DND-41 (cell line): Measurements from ENCODE around the gene MTHFD1.

ENCODE experiments used
- ATAC-seq: fragments of 200-7000 bp; cut with Tn5 transposase; 3 replicates; pipeline ENCODE4 v1.9.1; 2021; ENCODE audit warnings: low read depth; ENCODE audit not compliant: insufficient read depth
- DNase-seq: peaks from one replicate; pipeline ENCODE4 v3.0.0-alpha.2; 2020
- H2AFZ ChIP-seq: 2 replicates; pipeline ENCODE4 v1.6.0; 2012; ENCODE audit warnings: low read depth, low read length
- H3K27ac ChIP-seq: 2 replicates; pipeline ENCODE4 v1.5.1; 2012; ENCODE audit warnings: low read length, inconsistent platforms
- H3K27me3 ChIP-seq: fragments of 200-600 bp; sonication (generic); 2 replicates; pipeline ENCODE4 v1.6.0; 2012; ENCODE audit warnings: low read length, mild to moderate bottlenecking, inconsistent platforms; ENCODE audit not compliant: insufficient read depth, poor library complexity
- H3K36me3 ChIP-seq: 2 replicates; pipeline ENCODE4 v1.5.1; 2012; ENCODE audit warnings: low read length, inconsistent platforms; ENCODE audit not compliant: insufficient read depth
- H3K4me1 ChIP-seq: 2 replicates; pipeline ENCODE4 v1.5.1; 2012; ENCODE audit warnings: mild to moderate bottlenecking, low read length; ENCODE audit not compliant: insufficient read depth
- H3K4me2 ChIP-seq: 2 replicates; pipeline ENCODE4 v1.6.0; 2012; ENCODE audit warnings: mild to moderate bottlenecking, moderate library complexity, low read length, inconsistent platforms; ENCODE audit not compliant: insufficient read depth
- H3K4me3 ChIP-seq, 2 experiments: fragments of 200-600 bp in 1 of 2; shearing (Covaris generic) in 1 of 2; 2 replicates each; pipeline ENCODE4 v1.5.1; 2012 to 2016; ENCODE audit warnings: inconsistent platforms in 2 of 2, low read length in 2 of 2, mild to moderate bottlenecking in 2 of 2, low read depth in 1 of 2, moderate library complexity in 1 of 2
- H3K79me2 ChIP-seq: 2 replicates; pipeline ENCODE4 v1.6.0; 2012; ENCODE audit warnings: low read length, inconsistent platforms; ENCODE audit not compliant: insufficient read depth
- H3K9ac ChIP-seq: 2 replicates; pipeline ENCODE4 v1.6.0; 2012; ENCODE audit warnings: low read depth, mild to moderate bottlenecking, inconsistent platforms, low read length, moderate library complexity
- H3K9me3 ChIP-seq: 2 replicates; pipeline ENCODE4 v1.5.1; 2012; ENCODE audit warnings: low read length, moderate library complexity, mild to moderate bottlenecking, inconsistent platforms; ENCODE audit not compliant: insufficient read depth, severe bottlenecking
- H4K20me1 ChIP-seq: 2 replicates; pipeline ENCODE4 v1.6.0; 2012; ENCODE audit warnings: low read length; ENCODE audit not compliant: insufficient read depth
- EZH2 ChIP-seq: IDR thresholded peaks from 3 replicates; pipeline ENCODE4 v1.6.1; 2012; ENCODE audit warnings: borderline replicate concordance, low read depth, mild to moderate bottlenecking, moderate library complexity, low read length, inconsistent platforms; ENCODE audit not compliant: severe bottlenecking
- TF ChIP-seq, protein P1 (sequence below): IDR thresholded peaks from 2 replicates; pipeline ENCODE4 v1.5.1; 2012; ENCODE audit warnings: borderline replicate concordance, low read length, moderate library complexity, mild to moderate bottlenecking; ENCODE audit not compliant: poor library complexity, severe bottlenecking; ENCODE audit errors: extremely low read depth

The MTHFD1 gene

GRCh38 chr14:64501411-64502171 lies 113.4 kb downstream of the MTHFD1 start:
- H4K20me1 ChIP-seq: peaks cover 16% of the 10 kb centered on the region
- DNase-seq (peak; percentile 33), ATAC-seq (no peak)
- no peaks in the 10 kb centered on the region for H3K27me3 ChIP-seq
- H3K27ac ChIP-seq: peak overlapping the region; percentile 97
- no peaks in the 10 kb centered on the region for H3K9me3 ChIP-seq
- H3K4me1 ChIP-seq: peaks cover 50% of the 10 kb centered on the region
- H3K4me2 ChIP-seq: peak overlapping the region; percentile 81
- H3K9ac ChIP-seq: peak overlapping the region; percentile 98
- H3K79me2 ChIP-seq: peaks cover 92% of the 10 kb centered on the region
- TF ChIP-seq, protein P1, sequence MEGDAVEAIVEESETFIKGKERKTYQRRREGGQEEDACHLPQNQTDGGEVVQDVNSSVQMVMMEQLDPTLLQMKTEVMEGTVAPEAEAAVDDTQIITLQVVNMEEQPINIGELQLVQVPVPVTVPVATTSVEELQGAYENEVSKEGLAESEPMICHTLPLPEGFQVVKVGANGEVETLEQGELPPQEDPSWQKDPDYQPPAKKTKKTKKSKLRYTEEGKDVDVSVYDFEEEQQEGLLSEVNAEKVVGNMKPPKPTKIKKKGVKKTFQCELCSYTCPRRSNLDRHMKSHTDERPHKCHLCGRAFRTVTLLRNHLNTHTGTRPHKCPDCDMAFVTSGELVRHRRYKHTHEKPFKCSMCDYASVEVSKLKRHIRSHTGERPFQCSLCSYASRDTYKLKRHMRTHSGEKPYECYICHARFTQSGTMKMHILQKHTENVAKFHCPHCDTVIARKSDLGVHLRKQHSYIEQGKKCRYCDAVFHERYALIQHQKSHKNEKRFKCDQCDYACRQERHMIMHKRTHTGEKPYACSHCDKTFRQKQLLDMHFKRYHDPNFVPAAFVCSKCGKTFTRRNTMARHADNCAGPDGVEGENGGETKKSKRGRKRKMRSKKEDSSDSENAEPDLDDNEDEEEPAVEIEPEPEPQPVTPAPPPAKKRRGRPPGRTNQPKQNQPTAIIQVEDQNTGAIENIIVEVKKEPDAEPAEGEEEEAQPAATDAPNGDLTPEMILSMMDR: no peak
- no peak for TF ChIP-seq EZH2
- no peak overlapping the region for H2AFZ ChIP-seq
- peaks cover 14% of the 10 kb centered on the region for H3K36me3 ChIP-seq
- peak overlapping the region; percentile 2 to 65; a peak in 3 of 4 replicates for H3K4me3 ChIP-seq

GRCh38 chr14:64502456-64502855 lies 114.3 kb downstream of the MTHFD1 start:
- TF ChIP-seq EZH2: no peak
- TF ChIP-seq, protein P1: no peak

GRCh38 chr14:64502887-64503433 lies 114.8 kb downstream of the MTHFD1 start:
- H4K20me1 ChIP-seq: peaks cover 29% of the 10 kb centered on the region
- ATAC-seq: peak; percentile 11; the same call in 2 of the 3 replicates
- H3K4me2 ChIP-seq: peak overlapping the region; percentile 81
- DNase-seq: peak; percentile 33
- TF ChIP-seq, protein P1: no peak
- TF ChIP-seq EZH2: no peak
- peak overlapping the region; percentile 58 to 65 for H3K4me3 ChIP-seq
- H3K9me3 ChIP-seq: no peaks in the 10 kb centered on the region
- peak overlapping the region; percentile 97 for H3K27ac ChIP-seq
- peaks cover 11% of the 10 kb centered on the region for H3K36me3 ChIP-seq
- H3K4me1 ChIP-seq: peaks cover 64% of the 10 kb centered on the region
- H3K9ac ChIP-seq: peak overlapping the region; percentile 98
- H3K27me3 ChIP-seq: no peaks in the 10 kb centered on the region
- peak overlapping the region; percentile 70 for H2AFZ ChIP-seq
- peaks cover 92% of the 10 kb centered on the region for H3K79me2 ChIP-seq

More at GRCh38 chr14:64502456-64502855, 114.3 kb downstream of the MTHFD1 start:
- ATAC-seq: no peak
- H2AFZ ChIP-seq: 0 out of 2 replicates have a peak overlapping the region, but pooled peaks have one; percentile 70
- H3K27me3 ChIP-seq: no peaks in the 10 kb centered on the region
- H3K9me3 ChIP-seq: no peaks in the 10 kb centered on the region
- H3K36me3 ChIP-seq: peaks cover 15% of the 10 kb centered on the region
- H3K79me2 ChIP-seq: peaks cover 92% of the 10 kb centered on the region
- H4K20me1 ChIP-seq: peaks cover 24% of the 10 kb centered on the region
- peaks cover 59% of the 10 kb centered on the region for H3K4me1 ChIP-seq
- peak overlapping the region; percentile 98 for H3K9ac ChIP-seq
- H3K4me2 ChIP-seq: peak overlapping the region; percentile 81
- H3K4me3 ChIP-seq: peak overlapping the region; percentile 58 to 65; a peak in 3 of 4 replicates
- H3K27ac ChIP-seq: peak overlapping the region; percentile 97
- no peak for DNase-seq
